OCI-LY7 (cell line): ENCODE measurements around the gene GZMM. TPM values are rescaled to one million over a fixed set of nuclear protein-coding genes. Genes with fewer than 3 reads are reported as not detected.

Source experiments
- BruUV-seq: library from RNA; stranded (reverse); fragments of 400-500 nt; replicated peaks from 2 replicates; lab custom pipeline; 2021; lab: Mats Ljungman, UMichigan
- CTCF ChIA-PET: fragments of 300-600 bp; sonication (Branson Sonifier 250); formaldehyde crosslinking; loops from one replicate; lab custom pipeline; 2022; ENCODE audit warnings: antibody characterized with exemption; ENCODE audit not compliant: unreplicated experiment; lab: Charles Lee
- POLR2A ChIA-PET: fragments of 300-600 bp; sonication (Branson Sonifier 250); formaldehyde crosslinking; loops from one replicate; lab custom pipeline; 2022; ENCODE audit warnings: antibody characterized with exemption; lab: Charles Lee
- DNase-seq: peaks from one replicate; pipeline ENCODE4 v3.0.0-alpha.2; 2015; ENCODE audit warnings: low spot score
- H2AFZ ChIP-seq: fragments of 200-600 bp; sonication (generic), shearing (Covaris generic); 2 replicates; pipeline ENCODE4 v1.6.1; 2014; ENCODE audit warnings: mild to moderate bottlenecking, antibody characterized with exemption, low read length, moderate library complexity
- H3K27ac ChIP-seq: fragments of 200-600 bp; sonication (generic); 2 replicates; pipeline ENCODE4 v1.5.1; 2014; ENCODE audit warnings: mixed run types, low read depth, mild to moderate bottlenecking, moderate library complexity, low read length, inconsistent platforms; ENCODE audit not compliant: poor library complexity, severe bottlenecking
- H3K36me3 ChIP-seq: fragments of 200-600 bp; sonication (generic); 2 replicates; pipeline ENCODE4 v1.6.1; 2014; ENCODE audit warnings: mild to moderate bottlenecking, antibody characterized with exemption, low read length, moderate library complexity, mixed read lengths; ENCODE audit not compliant: insufficient read depth
- H3K4me1 ChIP-seq: fragments of 200-600 bp; sonication (generic); 2 replicates; pipeline ENCODE4 v1.5.1; 2014; ENCODE audit warnings: mild to moderate bottlenecking, low read length; ENCODE audit not compliant: insufficient read depth, poor library complexity, severe bottlenecking
- H3K4me2 ChIP-seq: fragments of 200-600 bp; sonication (generic); 2 replicates; pipeline ENCODE4 v1.6.1; 2014; ENCODE audit warnings: mild to moderate bottlenecking, low read length
- H3K4me3 ChIP-seq: fragments of 200-600 bp; sonication (generic); 2 replicates; pipeline ENCODE4 v1.5.1; 2014; ENCODE audit warnings: mild to moderate bottlenecking, low read depth, low read length; ENCODE audit not compliant: poor library complexity, severe bottlenecking
- H3K79me2 ChIP-seq: fragments of 200-600 bp; sonication (generic); 2 replicates; pipeline ENCODE4 v1.6.1; 2016; ENCODE audit warnings: low read depth, mild to moderate bottlenecking, low read length, moderate library complexity, mixed read lengths; ENCODE audit not compliant: insufficient read depth
- H3K9me2 ChIP-seq: fragments of 200-600 bp; sonication (generic); 2 replicates; pipeline ENCODE4 v1.6.1; 2016; ENCODE audit warnings: mild to moderate bottlenecking, low read length, mixed read lengths; ENCODE audit not compliant: insufficient read depth
- H3K9me3 ChIP-seq: fragments of 200-600 bp; sonication (generic); 2 replicates; pipeline ENCODE4 v1.6.1; 2014; ENCODE audit warnings: mild to moderate bottlenecking, mixed run types, low read length, mixed read lengths
- H4K20me1 ChIP-seq: fragments of 200-600 bp; sonication (generic); 2 replicates; pipeline ENCODE4 v1.6.1; 2014; ENCODE audit warnings: mild to moderate bottlenecking, antibody characterized with exemption, low read length, moderate library complexity, mixed read lengths; ENCODE audit not compliant: insufficient read depth
- EZH2phosphoT487 ChIP-seq: fragments of 200-600 bp; sonication (generic); IDR thresholded peaks from 2 replicates; pipeline ENCODE4 v1.6.1; 2018; ENCODE audit warnings: low read depth, borderline replicate concordance, mild to moderate bottlenecking, mixed run types, antibody characterized with exemption, low read length, moderate library complexity, mixed read lengths
- intact Hi-C: fragments of 100-400 bp; cut with micrococcal nuclease; formaldehyde crosslinking; loops from one replicate; pipeline ENCODE4 v1.10.0; 2022; ENCODE audit not compliant: unreplicated experiment
- total RNA-seq, 2 experiments: library from RNA; depleted of rRNA in 1 of 2; stranded (reverse); fragments of >200 nt in 1 of 2; shearing (Covaris generic) in 1 of 2; gene quantifications; 2 replicates each; pipeline ENCODE4 v1.2.3, GENCODE V29; 2014 to 2022
- TF ChIP-seq, protein P1 (sequence below): fragments of 200-600 bp; sonication (generic); conservative IDR thresholded peaks from 2 replicates; pipeline ENCODE4 v1.5.1; 2014; ENCODE audit warnings: mild to moderate bottlenecking, antibody characterized with exemption, low read length, moderate library complexity, mixed read lengths

GZMM gene
- total RNA-seq, 2 experiments from 2014 or later, result not detected

DNA sequence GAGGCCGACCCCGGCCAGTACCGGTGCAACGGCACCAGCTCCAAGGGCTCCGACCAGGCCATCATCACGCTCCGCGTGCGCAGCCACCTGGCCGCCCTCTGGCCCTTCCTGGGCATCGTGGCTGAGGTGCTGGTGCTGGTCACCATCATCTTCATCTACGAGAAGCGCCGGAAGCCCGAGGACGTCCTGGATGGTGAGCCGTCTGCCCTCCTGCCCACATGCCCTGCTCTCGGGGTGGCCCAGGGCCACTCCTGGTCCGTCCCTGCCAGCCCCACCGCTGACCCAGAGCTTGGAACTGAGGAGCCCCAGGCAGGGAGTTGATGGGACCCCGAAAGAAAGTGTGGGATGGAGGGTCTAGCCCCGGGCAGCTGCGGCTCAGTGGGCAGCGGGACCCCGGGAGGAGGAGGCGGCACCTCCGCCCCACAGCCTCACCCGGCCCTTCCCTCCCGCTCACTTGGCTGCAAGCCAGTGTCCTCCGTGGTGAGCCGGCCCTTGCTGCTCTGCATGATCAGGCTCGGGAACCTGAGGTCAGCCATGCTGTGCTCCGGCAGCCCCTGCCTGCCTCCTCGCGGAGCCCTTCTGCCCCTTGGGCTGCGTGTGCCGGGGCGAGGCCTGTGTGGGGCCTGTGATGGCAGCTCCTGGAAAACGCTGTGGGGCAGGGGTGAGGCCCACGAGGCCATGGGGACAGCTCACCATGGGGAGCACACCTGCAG, 37.7 kb downstream of the GZMM start:
- no TSS peak for BruUV-seq

DNA sequence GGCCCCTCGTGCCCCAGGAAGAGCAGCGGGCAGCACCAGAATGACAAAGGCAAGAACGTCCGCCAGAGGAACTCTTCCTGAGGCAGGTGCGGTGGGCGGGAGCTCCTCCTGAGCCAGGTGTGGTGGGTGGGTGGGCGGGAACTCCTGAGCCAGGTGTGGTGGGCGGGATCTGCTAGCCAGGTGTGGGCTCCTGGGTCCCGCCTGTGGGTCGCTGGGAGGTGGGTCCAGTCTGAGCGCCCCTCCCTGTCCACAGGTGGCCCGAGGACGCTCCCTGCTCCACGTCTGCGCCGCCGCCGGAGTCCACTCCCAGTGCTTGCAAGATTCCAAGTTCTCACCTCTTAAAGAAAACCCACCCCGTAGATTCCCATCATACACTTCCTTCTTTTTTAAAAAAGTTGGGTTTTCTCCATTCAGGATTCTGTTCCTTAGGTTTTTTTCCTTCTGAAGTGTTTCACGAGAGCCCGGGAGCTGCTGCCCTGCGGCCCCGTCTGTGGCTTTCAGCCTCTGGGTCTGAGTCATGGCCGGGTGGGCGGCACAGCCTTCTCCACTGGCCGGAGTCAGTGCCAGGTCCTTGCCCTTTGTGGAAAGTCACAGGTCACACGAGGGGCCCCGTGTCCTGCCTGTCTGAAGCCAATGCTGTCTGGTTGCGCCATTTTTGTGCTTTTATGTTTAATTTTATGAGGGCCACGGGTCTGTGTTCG, 38.8 kb downstream of the GZMM start:
- Histone ChIP-seq H3K79me2 (0 out of 2 replicates have a peak, but pooled peaks cover 2% of the 10 kb centered on the region), H3K4me3 (no peak overlapping the region), H4K20me1 (no peaks in the 10 kb centered on the region; the same call in 1 of the 2 replicates), H2AFZ (no peak overlapping the region), H3K27ac (no peak overlapping the region), H3K9me2 (no peaks in the 10 kb centered on the region), H3K9me3 (no peaks in the 10 kb centered on the region), H3K4me2 (no peak overlapping the region), H3K36me3 (peaks cover 34% of the 10 kb centered on the region), H3K4me1 (no peaks in the 10 kb centered on the region)
- no peak for DNase-seq
- TF ChIP-seq, protein P1, sequence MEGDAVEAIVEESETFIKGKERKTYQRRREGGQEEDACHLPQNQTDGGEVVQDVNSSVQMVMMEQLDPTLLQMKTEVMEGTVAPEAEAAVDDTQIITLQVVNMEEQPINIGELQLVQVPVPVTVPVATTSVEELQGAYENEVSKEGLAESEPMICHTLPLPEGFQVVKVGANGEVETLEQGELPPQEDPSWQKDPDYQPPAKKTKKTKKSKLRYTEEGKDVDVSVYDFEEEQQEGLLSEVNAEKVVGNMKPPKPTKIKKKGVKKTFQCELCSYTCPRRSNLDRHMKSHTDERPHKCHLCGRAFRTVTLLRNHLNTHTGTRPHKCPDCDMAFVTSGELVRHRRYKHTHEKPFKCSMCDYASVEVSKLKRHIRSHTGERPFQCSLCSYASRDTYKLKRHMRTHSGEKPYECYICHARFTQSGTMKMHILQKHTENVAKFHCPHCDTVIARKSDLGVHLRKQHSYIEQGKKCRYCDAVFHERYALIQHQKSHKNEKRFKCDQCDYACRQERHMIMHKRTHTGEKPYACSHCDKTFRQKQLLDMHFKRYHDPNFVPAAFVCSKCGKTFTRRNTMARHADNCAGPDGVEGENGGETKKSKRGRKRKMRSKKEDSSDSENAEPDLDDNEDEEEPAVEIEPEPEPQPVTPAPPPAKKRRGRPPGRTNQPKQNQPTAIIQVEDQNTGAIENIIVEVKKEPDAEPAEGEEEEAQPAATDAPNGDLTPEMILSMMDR, result no peak
- no peak for TF ChIP-seq EZH2phosphoT487
- intact Hi-C loops, result no loop called here
- ChIA-PET CTCF (no interaction called here), POLR2A (no interaction called here)
- BruUV-seq, result TSS peak; percentile 99

More for the DNA sequence above, 37.7 kb downstream of the GZMM start:
- Histone ChIP-seq H4K20me1 (no peaks in the 10 kb centered on the region; the same call in 1 of the 2 replicates), H3K79me2 (peaks cover 13% of the 10 kb centered on the region), H3K4me3 (no peak overlapping the region), H3K9me3 (no peaks in the 10 kb centered on the region), H3K27ac (no peak overlapping the region), H3K4me2 (no peak overlapping the region), H3K9me2 (no peaks in the 10 kb centered on the region), H3K4me1 (no peaks in the 10 kb centered on the region), H3K36me3 (peaks cover 44% of the 10 kb centered on the region), H2AFZ (no peak overlapping the region)
- TF ChIP-seq, protein P1, result no peak
- TF ChIP-seq EZH2phosphoT487, result no peak
- CTCF ChIA-PET, result no interaction called here
- no peak for DNase-seq
- POLR2A ChIA-PET, result no interaction called here
- intact Hi-C loops, result no loop called here
